Measurements from ENCODE around the gene ATP1A4.

The ATP1A4 gene

DNA sequence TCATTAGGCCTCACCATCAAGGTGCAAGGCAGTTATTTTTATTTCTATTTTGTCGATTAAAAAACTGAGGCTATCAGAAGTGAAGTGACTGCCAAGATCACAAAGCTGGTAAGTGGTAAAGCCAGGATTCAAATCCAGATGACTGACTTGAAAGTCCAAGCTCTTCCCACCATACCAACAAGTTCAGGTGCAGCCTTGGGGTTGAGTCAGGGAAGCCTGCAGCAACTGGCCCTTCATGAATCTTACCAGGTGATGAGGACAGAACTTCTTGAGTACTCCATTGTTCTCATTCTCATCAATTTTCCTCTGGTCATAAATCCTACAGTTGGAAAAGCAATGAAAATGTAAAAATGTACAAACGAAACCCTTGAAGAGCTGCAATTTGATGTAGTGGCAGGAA, 73.9 kb downstream of the ATP1A4 start:
- DNase-seq (ENCODE audit: low read depth in 1 of 2, low spot score in 1 of 2), result no peak

DNA sequence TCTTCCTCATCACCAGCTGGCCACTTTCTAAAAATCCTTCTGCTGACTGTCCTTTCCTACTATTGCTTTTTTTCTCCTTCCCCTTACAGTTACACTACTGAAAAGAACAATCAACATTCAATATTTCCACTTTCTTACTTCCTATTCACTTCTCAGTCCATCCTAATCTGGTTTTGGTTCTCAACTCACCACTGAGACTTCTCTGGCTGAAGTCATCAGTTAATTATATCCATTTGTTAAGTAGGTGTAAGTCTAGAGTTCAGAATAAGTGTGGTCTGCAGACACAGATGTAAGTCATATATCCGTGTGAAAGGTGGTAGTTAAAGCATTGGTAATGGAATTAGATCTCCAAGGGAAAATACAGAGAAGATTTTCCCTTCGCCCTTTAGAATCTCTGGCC, 75.2 kb downstream of the ATP1A4 start:
- DNase-seq (ENCODE audit: low read depth in 1 of 2, low spot score in 1 of 2), result no peak

DNA sequence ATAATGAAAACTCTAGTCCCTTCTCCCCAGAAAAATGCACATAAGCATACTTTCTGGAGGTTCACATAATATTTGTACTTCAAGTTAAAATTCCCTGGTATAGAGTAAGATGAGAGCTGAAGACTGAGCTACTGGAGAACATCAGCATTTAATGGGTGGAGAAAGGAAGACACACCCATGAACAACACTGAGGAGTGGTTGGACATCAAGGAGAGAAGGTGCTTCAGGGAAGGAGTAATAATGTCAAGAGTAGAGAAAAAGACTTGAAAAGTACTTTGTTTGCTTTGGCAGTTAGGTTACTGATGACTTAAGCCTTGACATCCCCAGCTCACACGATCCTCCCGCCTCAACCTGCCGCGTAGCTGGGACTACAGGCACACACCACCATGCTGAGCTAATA, 75.6 kb downstream of the ATP1A4 start:
- DNase-seq (ENCODE audit: low read depth in 1 of 2, low spot score in 1 of 2), result no peak

DNA sequence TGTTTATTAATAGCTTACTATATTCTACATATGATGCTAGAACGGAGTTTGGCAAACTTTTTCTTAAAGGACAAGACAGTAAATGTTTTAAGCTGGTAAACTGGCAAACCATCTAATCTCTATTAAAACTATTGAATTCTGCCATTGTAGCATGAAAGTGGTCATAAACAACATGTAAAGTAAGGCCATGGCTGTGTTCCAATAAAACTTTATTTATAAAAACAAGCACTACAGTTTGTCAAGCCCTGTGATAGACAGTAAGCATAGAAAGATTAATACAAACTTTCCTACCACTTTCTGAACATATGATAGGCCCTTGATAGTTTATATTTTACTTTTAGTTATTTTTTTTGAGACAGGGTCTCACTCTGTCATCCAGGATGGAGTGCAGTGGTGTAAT, 76.2 kb downstream of the ATP1A4 start:
- DNase-seq (ENCODE audit: low read depth in 1 of 2, low spot score in 1 of 2), result no peak

DNA sequence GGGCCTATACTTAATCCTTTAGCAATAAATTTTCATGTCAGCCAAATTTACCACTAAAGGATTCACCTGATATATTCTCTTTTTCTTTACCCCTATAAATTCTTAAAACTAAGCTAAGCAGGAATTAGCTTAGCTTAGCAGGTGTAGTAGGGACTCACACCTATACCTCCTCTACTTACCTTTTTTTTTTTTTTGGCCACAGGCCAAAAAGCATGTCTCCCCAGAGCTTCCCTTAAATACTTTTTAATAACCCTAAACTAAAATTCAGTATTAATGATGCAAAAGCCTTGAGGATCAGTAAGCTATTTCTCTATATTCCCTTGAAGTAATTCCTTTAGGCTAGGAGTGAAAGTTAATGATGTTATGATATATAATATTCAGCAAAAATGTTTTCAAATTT, 77.0 kb downstream of the ATP1A4 start:
- DNase-seq (ENCODE audit: low read depth in 1 of 2, low spot score in 1 of 2), result no peak

DNA sequence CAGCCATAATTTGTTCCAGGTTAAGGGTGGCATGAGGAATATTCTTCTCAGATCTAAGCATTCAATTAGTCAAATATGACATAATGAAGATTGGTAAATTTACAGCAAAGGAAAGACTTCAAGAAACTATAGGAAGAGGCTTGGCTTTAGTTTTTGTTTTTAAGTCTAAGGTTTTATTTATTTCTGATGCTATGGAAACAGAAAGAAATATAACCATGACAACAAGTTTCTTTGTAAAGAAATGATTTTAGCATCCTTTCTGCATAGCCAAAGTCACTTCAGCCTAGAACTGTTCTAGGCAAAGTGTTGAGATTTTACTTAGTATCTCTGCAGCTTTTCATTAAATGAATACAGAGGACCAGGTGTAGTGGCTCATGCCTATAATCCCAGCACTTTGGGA, 81.5 kb downstream of the ATP1A4 start:
- no peak for DNase-seq (ENCODE audit: low read depth in 1 of 2, low spot score in 1 of 2)

Measured in stimulated activated CD4-positive, alpha-beta T cell treated with anti-CD3 and anti-CD28 coated beads, Interleukin-15, amount 100 ng/mL, for 1 hour (primary cell).